HG02870 (cell line): ENCODE measurements around the gene MAML1.
A peak's percentile ranks its signal among the peaks of the same experiment; 100 is the strongest.

Source experiments
- ATAC-seq: cut with Tn5 transposase; IDR thresholded peaks from one replicate; pipeline ENCODE4 v1.9.1; 2021; ENCODE audit warnings: mild to moderate bottlenecking, moderate library complexity; ENCODE audit not compliant: unreplicated experiment

Gene MAML1

GRCh38 chr5:179791881-179792611 lies 59.4 kb downstream of the MAML1 start:
- no peak for ATAC-seq

- ATAC-seq, result no peak
Observed at GRCh38 chr5:179792612-179793467, 60.2 kb downstream of the MAML1 start.

GRCh38 chr5:179793468-179794139 lies 61.0 kb downstream of the MAML1 start, which contains the start of gene LTC4S:
Gene LTC4S, plus strand, starts transcription at chr5:179793986. Its CDS starts 95 bp downstream, at chr5:179794081.
- no peak for ATAC-seq

- no peak for ATAC-seq
Observed at GRCh38 chr5:179794171-179794570, 61.5 kb downstream of the MAML1 start.

GRCh38 chr5:179794575-179794974 lies 62.0 kb downstream of the MAML1 start:
- ATAC-seq, result no peak

- no peak for ATAC-seq
Observed at GRCh38 chr5:179795049-179795862, 62.6 kb downstream of the MAML1 start.

- ATAC-seq, result peak; percentile 73
Observed at GRCh38 chr5:179795863-179796833, 63.5 kb downstream of the MAML1 start.

- peak; percentile 1 for ATAC-seq
Observed at GRCh38 chr5:179796877-179797608, 64.4 kb downstream of the MAML1 start.

GRCh38 chr5:179797741-179798140 lies 65.1 kb downstream of the MAML1 start:
- ATAC-seq, result no peak

- no peak for ATAC-seq
Observed at GRCh38 chr5:179798144-179798770, 65.6 kb downstream of the MAML1 start.

- no peak for ATAC-seq
Observed at GRCh38 chr5:179798771-179799643, 66.4 kb downstream of the MAML1 start.

- no peak for ATAC-seq
Observed at GRCh38 chr5:179799644-179799973, 67.0 kb downstream of the MAML1 start.

- no peak for ATAC-seq
Observed at GRCh38 chr5:179800071-179800695, 67.6 kb downstream of the MAML1 start.

- ATAC-seq, result no peak
Observed at GRCh38 chr5:179800696-179801201, 68.1 kb downstream of the MAML1 start.

GRCh38 chr5:179801304-179802206 lies 68.9 kb downstream of the MAML1 start:
- no peak for ATAC-seq
